CD4-positive, CD25-positive, alpha-beta regulatory T cell (primary cell): Measurements from ENCODE around the gene PLCH1. TPM values are rescaled to one million over a fixed set of nuclear protein-coding genes. Genes with fewer than 3 reads are reported as not detected.

ENCODE experiments used
- ATAC-seq, 2 donors: fragments of 150-1000 bp; cut with Tn5 transposase; one replicate each; pipeline ENCODE4 v1.10.0; 2021; ENCODE audit warnings: low read depth in 2 of 2, moderate number of reproducible peaks in 2 of 2, moderate library complexity in 1 of 2
- DNase-seq, 3 donors: peaks; one replicate each; pipeline versions ENCODE4 v3.0.0 to v3.0.0-alpha.2; 2012 to 2022; ENCODE audit warnings: mixed read lengths in 1 of 3
- H3K27ac ChIP-seq: one replicate; pipeline ENCODE4 v1.7.0; 2013; ENCODE audit warnings: mild to moderate bottlenecking, low read length; ENCODE audit not compliant: insufficient read depth, poor library complexity, severe bottlenecking
- H3K27me3 ChIP-seq: one replicate; pipeline ENCODE4 v1.7.0; 2013; ENCODE audit warnings: low read length; ENCODE audit not compliant: control insufficient read depth, insufficient read depth
- H3K36me3 ChIP-seq: one replicate; pipeline ENCODE4 v1.7.0; 2013; ENCODE audit warnings: mild to moderate bottlenecking, low read length, moderate library complexity; ENCODE audit not compliant: control insufficient read depth, insufficient read depth
- H3K4me1 ChIP-seq: 2 replicates; pipeline ENCODE4 v1.7.0; 2013; ENCODE audit warnings: mild to moderate bottlenecking, low read length; ENCODE audit not compliant: insufficient read depth, control insufficient read depth, poor library complexity, severe bottlenecking
- H3K4me3 ChIP-seq: one replicate; pipeline ENCODE4 v1.7.0; 2013; ENCODE audit warnings: low read depth, mild to moderate bottlenecking, low read length, moderate library complexity
- H3K9me3 ChIP-seq, 2 experiments: 1 replicate in 1 of 2; 2 replicates in 1 of 2; pipeline ENCODE4 v1.7.0; 2013; ENCODE audit warnings: low read length in 2 of 2, mild to moderate bottlenecking in 1 of 2, moderate library complexity in 1 of 2; ENCODE audit not compliant: control insufficient read depth in 2 of 2
- H3K27ac Mint-ChIP-seq, 3 donors: one replicate each; pipeline ENCODE4 v1.8.0; 2020 to 2022; ENCODE audit warnings: mild to moderate bottlenecking in 3 of 3, mixed read lengths in 3 of 3, moderate library complexity in 2 of 3
- H3K27me3 Mint-ChIP-seq: one replicate; pipeline ENCODE4 v1.8.0; 2022; ENCODE audit warnings: mild to moderate bottlenecking, mixed read lengths
- H3K36me3 Mint-ChIP-seq: one replicate; pipeline ENCODE4 v1.8.0; 2020; ENCODE audit warnings: mixed read lengths
- H3K4me1 Mint-ChIP-seq, 4 donors: one replicate each; pipeline ENCODE4 v1.8.0; 2020 to 2022; ENCODE audit warnings: mixed read lengths in 4 of 4, mild to moderate bottlenecking in 1 of 4
- H3K4me3 Mint-ChIP-seq, 4 donors: one replicate each; pipeline ENCODE4 v1.8.0; 2020 to 2022; ENCODE audit warnings: mild to moderate bottlenecking in 4 of 4, mixed read lengths in 4 of 4, moderate library complexity in 3 of 4
- H3K9me3 Mint-ChIP-seq, 7 donors: one replicate each; pipeline ENCODE4 v1.8.0; 2020 to 2022; ENCODE audit warnings: mixed read lengths in 7 of 7, mild to moderate bottlenecking in 3 of 7, moderate library complexity in 2 of 7
- polyA plus RNA-seq, 4 donors: library from polyadenylated mRNA; unstranded; fragments of 300-500 nt; fragmentation: Illumina TruSeq; gene quantifications; one replicate each; pipeline ENCODE4 v1.2.3, GENCODE V29; 2021
- total RNA-seq: library from RNA; stranded (reverse); gene quantifications from one replicate; pipeline ENCODE4 v1.2.3, GENCODE V29; 2022

Gene PLCH1
- total and polyA plus RNA-seq, 5 donors from 2014 or later = 0.05 to 0.12 TPM; not detected in 3

DNA sequence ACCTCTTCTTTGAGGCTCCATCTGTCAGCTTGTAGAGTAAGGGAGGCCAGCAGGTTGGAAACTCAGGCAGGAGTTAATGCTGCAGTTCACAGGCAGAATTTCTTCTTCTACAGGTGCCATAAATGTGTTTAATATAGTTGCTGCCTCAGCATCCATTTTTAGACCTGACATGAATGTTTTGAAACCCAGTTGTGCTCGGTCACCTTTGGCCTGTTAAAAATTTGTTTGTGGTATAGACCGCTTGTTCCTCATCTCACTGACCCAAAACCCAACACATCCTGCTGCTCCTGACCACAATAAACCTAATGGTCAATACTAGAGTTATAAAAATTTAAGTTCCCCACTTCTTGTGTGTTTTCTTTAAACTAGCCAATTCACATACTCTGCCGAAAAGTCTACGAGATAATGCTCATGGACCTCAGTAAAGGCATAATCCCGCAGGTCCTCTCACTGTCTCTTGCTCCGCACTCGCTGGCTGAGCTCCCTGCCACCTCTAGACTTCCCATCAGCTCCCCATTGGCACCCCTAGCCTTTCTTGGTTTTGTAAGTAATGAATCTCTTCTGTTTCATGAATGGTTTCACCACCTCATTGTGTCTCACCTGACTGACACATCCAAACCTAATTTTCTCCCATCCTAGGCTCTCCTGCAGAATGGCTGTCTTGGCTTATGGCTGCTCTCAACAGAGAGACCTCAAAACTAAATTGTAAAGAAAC, 312.9 kb downstream of the PLCH1 start:
- Mint-ChIP-seq H3K27me3 (no peaks in the 10 kb centered on the region), H3K9me3 (peaks cover 0 to 12% (median 2%) of the 10 kb centered on the region in 7 donors), H3K4me1 (no peaks in the 10 kb centered on the region), H3K4me3 (no peak overlapping the region), H3K27ac (no peak overlapping the region), H3K36me3 (no peaks in the 10 kb centered on the region)
- no peaks in the 10 kb centered on the region for H3K27me3 ChIP-seq
- H3K4me3 ChIP-seq = no peak overlapping the region
- DNase-seq (no peak), ATAC-seq (no peak)
- no peaks in the 10 kb centered on the region for H3K4me1 ChIP-seq
- no peak overlapping the region for H3K27ac ChIP-seq
- H3K36me3 ChIP-seq = no peaks in the 10 kb centered on the region
- H3K9me3 ChIP-seq = peaks cover 0 to 6% of the 10 kb centered on the region in 2 experiments

DNA sequence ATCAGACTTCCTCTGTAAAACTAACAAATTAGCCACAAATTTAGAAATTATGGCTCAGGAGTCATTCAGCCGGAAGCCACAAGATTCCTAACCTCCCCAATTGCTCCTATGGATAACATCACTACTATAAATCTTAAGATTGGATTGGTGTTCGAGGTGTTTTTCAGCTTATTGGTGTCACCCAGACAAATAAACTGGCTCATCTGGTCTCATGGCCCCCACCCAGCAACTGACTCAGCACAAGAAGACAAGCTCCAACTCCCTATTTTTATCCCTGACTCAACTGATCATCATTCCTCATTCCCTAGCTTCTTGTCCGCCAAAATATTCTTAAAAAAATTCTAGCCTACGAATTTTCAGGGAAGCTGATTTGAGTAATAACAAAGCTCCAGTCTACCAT, 316.3 kb downstream of the PLCH1 start:
- Mint-ChIP-seq H3K4me1 (no peaks in the 10 kb centered on the region), H3K27me3 (no peaks in the 10 kb centered on the region), H3K27ac (no peak overlapping the region), H3K36me3 (no peaks in the 10 kb centered on the region), H3K9me3 (peaks cover 0 to 12% (median 0%) of the 10 kb centered on the region in 7 donors), H3K4me3 (no peak overlapping the region)
- Histone ChIP-seq H3K36me3 (no peaks in the 10 kb centered on the region), H3K27ac (no peak overlapping the region), H3K27me3 (no peaks in the 10 kb centered on the region), H3K4me3 (no peak overlapping the region), H3K4me1 (no peaks in the 10 kb centered on the region), H3K9me3 (peaks cover 0 to 6% of the 10 kb centered on the region in 2 experiments)
- ATAC-seq (no peak), DNase-seq (no peak)

DNA sequence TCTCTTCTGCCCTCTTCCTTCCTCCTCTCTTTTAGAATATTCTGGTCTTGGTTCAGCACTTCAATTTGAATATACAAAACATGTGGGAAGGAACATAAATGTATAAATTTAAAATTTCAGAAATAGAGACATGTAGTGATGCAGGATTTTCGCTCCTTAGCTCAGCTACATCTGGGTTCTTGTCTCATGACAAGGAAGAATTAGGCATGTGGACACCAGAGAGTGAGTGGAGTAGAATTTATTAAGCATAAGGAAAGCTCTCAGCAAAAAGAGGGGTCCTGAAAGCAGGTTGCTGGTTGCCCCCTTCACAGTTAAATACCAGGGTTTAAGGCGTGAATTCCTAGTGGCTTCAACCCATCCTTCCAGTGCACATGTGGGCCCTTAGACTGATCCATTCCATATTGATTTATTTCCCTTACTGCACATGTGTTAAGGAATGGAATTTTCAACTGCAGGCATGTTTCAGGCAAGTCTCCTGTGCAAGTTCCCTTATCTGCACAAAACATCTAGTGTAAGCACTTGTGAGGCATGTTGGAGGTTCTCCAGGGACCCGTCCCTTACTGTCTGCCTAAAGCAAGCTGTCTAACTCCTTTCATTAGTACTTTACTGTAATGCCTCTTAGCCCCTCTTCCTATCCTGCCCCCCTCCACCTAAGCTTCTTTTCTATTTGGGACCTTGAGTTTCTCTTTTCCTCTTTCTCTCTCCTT, 318.2 kb downstream of the PLCH1 start:
- Mint-ChIP-seq H3K27me3 (peaks cover 5% of the 10 kb centered on the region), H3K4me3 (no peak overlapping the region), H3K9me3 (peaks cover 0 to 12% (median 0%) of the 10 kb centered on the region in 7 donors), H3K4me1 (no peaks in the 10 kb centered on the region), H3K27ac (no peak overlapping the region), H3K36me3 (no peaks in the 10 kb centered on the region)
- no peak overlapping the region for H3K4me3 ChIP-seq
- ATAC-seq (no peak), DNase-seq (no peak)
- no peaks in the 10 kb centered on the region for H3K27me3 ChIP-seq
- H3K9me3 ChIP-seq = peaks cover 0 to 6% of the 10 kb centered on the region in 2 experiments
- H3K4me1 ChIP-seq = no peaks in the 10 kb centered on the region
- no peak overlapping the region for H3K27ac ChIP-seq
- H3K36me3 ChIP-seq = no peaks in the 10 kb centered on the region

DNA sequence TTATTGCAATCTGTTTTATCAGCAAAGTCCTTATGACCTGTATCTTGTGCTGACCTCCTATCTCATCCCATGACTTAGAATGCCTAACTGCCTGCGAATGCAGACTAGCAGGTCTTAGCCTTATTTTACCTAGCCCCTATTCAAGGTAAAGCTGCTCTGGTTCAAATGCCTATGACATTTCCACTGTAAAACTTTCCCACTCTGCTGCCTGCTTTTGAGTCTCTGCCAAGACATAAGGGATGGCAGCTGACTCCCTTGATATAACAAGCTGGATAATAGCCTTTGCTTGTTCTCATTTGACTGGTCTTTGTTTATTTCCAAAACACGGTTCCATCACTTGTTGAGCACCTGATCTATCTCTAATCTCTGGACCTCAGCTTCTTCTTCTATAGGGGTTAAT, 319.5 kb downstream of the PLCH1 start:
- no peaks in the 10 kb centered on the region for H3K4me1 ChIP-seq
- peaks cover 0 to 6% of the 10 kb centered on the region in 2 experiments for H3K9me3 ChIP-seq
- no peak for DNase-seq
- no peak overlapping the region for H3K27ac ChIP-seq
- no peak overlapping the region for H3K4me3 ChIP-seq
- H3K4me1 Mint-ChIP-seq = no peaks in the 10 kb centered on the region
- no peaks in the 10 kb centered on the region for H3K36me3 ChIP-seq
- H3K9me3 Mint-ChIP-seq = peaks cover 0 to 12% (median 0%) of the 10 kb centered on the region in 7 donors
- no peak overlapping the region for H3K4me3 Mint-ChIP-seq
- H3K36me3 Mint-ChIP-seq = no peaks in the 10 kb centered on the region
- ATAC-seq = no peak
- peaks cover 5% of the 10 kb centered on the region for H3K27me3 Mint-ChIP-seq
- H3K27me3 ChIP-seq = no peaks in the 10 kb centered on the region
- no peak overlapping the region for H3K27ac Mint-ChIP-seq

DNA sequence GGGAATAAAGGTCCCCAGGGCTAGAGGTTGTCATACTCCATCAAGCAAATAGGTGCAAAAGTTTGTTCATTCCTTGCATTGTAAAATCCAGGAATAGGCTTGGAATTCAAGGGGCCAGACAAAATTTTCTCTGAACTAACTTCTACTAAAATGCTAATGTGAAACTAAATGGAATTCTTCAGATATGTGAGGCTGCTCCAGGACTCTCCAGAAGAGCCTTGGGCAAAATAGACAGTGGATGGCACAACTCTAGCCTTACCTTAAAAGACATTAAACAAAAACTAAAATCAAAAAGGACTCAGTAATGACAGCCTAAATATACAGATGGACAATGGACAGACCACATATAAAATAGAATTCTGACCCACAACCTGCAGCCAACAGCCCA, 320.6 kb downstream of the PLCH1 start:
- no peak overlapping the region for H3K27ac Mint-ChIP-seq
- no peak overlapping the region for H3K27ac ChIP-seq
- no peak overlapping the region for H3K4me3 ChIP-seq
- H3K27me3 Mint-ChIP-seq = peaks cover 5% of the 10 kb centered on the region
- no peaks in the 10 kb centered on the region for H3K4me1 Mint-ChIP-seq
- DNase-seq (no peak), ATAC-seq (no peak)
- no peak overlapping the region for H3K4me3 Mint-ChIP-seq
- H3K36me3 Mint-ChIP-seq = no peaks in the 10 kb centered on the region
- H3K9me3 ChIP-seq = peaks cover 0 to 6% of the 10 kb centered on the region in 2 experiments
- no peaks in the 10 kb centered on the region for H3K27me3 ChIP-seq
- H3K9me3 Mint-ChIP-seq = peaks cover 0 to 8% (median 1%) of the 10 kb centered on the region in 7 donors
- no peaks in the 10 kb centered on the region for H3K36me3 ChIP-seq
- H3K4me1 ChIP-seq = no peaks in the 10 kb centered on the region

DNA sequence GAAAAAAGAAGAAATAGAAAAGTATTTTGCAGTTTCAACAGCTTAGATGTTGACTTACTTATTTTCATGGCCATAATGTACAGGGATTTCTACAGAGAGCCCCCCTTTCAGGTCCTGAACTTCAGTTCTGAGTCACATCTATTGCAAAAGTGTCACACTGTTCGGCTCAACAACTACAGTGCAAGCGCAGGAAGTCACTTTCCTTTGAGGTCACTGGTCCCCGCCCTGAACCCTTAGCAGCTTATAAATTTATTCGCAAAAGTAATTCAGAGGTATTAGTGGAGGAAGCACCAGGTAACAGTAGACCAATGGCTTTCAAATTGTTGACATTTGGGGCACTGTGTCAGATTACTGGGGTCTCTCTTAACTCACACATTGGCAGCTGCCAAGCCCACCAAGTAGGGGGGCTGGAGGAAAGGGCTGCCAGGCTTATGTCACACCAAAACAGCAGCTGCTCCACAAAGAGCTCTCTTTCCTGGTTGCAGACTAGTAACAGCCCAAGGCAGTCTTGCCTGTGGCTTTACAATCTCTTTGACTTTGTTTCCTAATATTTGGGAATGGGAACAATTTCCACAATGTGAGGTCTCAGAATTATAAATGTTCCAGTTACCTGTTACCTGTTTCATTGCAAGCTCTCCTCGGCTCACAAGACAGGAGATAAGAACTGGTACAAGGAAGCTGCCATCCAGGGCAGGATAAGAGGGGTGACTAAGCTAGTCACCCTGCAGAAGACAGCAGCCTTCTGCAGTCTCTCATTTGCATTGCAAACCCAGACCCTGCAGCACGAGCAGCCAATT, 321.1 kb downstream of the PLCH1 start:
- Mint-ChIP-seq H3K27me3 (peaks cover 5% of the 10 kb centered on the region), H3K36me3 (no peaks in the 10 kb centered on the region), H3K4me1 (no peaks in the 10 kb centered on the region), H3K9me3 (peaks cover 0 to 7% (median 1%) of the 10 kb centered on the region in 7 donors), H3K27ac (no peak overlapping the region), H3K4me3 (no peak overlapping the region)
- H3K27ac ChIP-seq = no peak overlapping the region
- no peaks in the 10 kb centered on the region for H3K36me3 ChIP-seq
- H3K4me3 ChIP-seq = no peak overlapping the region
- peaks cover 0 to 3% of the 10 kb centered on the region in 2 experiments for H3K9me3 ChIP-seq
- DNase-seq = no peak
- no peaks in the 10 kb centered on the region for H3K4me1 ChIP-seq
- H3K27me3 ChIP-seq = no peaks in the 10 kb centered on the region
- no peak for ATAC-seq

- H3K27me3 Mint-ChIP-seq = peaks cover 5% of the 10 kb centered on the region
- H3K9me3 Mint-ChIP-seq = peaks cover 0 to 2% (median 0%) of the 10 kb centered on the region in 7 donors
- ATAC-seq (no peak), DNase-seq (no peak)
- no peak overlapping the region for H3K27ac ChIP-seq
- H3K4me3 ChIP-seq = no peak overlapping the region
- no peaks in the 10 kb centered on the region for H3K27me3 ChIP-seq
- no peak overlapping the region for H3K4me3 Mint-ChIP-seq
- H3K36me3 ChIP-seq = no peaks in the 10 kb centered on the region
- no peaks in the 10 kb centered on the region for H3K4me1 ChIP-seq
- H3K27ac Mint-ChIP-seq = peak overlapping the region in 1 of 3 donors; percentile 25
- no peaks in the 10 kb centered on the region for H3K36me3 Mint-ChIP-seq
- no peaks in the 10 kb centered on the region for H3K9me3 ChIP-seq
- H3K4me1 Mint-ChIP-seq = no peaks in the 10 kb centered on the region
Measured at GRCh38 chr3:155420881-155421486, 323.9 kb downstream of the PLCH1 start.
